ENCODE data around the gene ZSCAN32. TPM values are rescaled to one million over a fixed set of nuclear protein-coding genes. Genes with fewer than 3 reads are reported as not detected.

The ZSCAN32 gene
- total RNA-seq, 1 experiment from 2014 or later: 16.4 TPM

DNA sequence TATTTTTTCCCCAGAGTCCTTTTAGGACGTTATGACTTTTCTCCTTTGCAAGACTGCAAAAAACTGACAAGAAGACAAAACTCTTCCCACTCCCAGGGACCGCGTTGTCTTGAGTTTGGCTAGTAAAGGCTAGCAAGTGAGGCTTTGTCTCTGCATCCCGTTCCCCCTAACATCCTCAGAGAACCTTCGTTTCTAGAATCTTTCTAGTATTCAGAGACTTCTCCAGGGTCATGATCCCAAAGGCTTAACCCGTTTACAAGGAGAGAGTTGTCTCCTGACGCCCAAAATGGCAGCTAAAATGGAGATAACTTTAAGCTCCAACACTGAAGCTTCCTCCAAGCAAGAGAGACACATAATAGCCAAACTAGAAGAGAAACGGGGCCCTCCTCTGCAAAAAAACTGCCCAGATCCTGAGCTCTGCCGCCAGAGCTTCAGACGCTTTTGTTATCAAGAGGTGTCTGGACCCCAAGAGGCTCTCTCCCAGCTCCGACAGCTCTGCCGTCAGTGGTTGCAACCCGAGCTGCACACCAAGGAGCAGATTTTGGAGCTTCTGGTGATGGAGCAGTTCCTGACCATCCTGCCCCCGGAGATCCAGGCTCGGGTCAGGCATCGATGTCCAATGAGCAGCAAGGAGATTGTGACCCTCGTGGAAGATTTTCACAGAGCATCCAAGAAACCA, 1.1 kb upstream of the ZSCAN32 start:
- H3K9me3 ChIP-seq (ENCODE audit: insufficient read depth, low read depth): peaks cover 19% of the 10 kb centered on the region
- H3K4me2 ChIP-seq: peak overlapping the region; percentile 92
- CTCF ChIA-PET: no interaction called here
- POLR2A ChIA-PET (ENCODE audit: unreplicated experiment): interaction anchor here (0.7 kb wide), 1 partner anchor 1696 kb away, joined by 3 read pairs; no protein-coding TSS in a partner anchor
- BruUV-seq (replicated peaks): no TSS peak
- H3K4me3 ChIP-seq: peak overlapping the region; percentile 74
- peaks cover 11% of the 10 kb centered on the region; the same call in 1 of the 2 replicates for H3F3A ChIP-seq (ENCODE audit: insufficient read depth, low read depth)
- peaks cover 23% of the 10 kb centered on the region for H3K79me2 ChIP-seq (ENCODE audit: low read depth)
- peaks cover 12% of the 10 kb centered on the region; the same call in 1 of the 2 replicates for H3K4me1 ChIP-seq (replicated peaks; ENCODE audit: insufficient read depth)
- TF ChIP-seq EZH2 (IDR thresholded peaks at IDR 0.05; ENCODE audit: low read depth): no peak
- no peaks in the 10 kb centered on the region for H3K27me3 ChIP-seq (ENCODE audit: insufficient read depth, low read depth)
- peak in 1 of 2 experiments; percentile 14 for DNase-seq
- H3K9me2 ChIP-seq (ENCODE audit: insufficient read depth): no peaks in the 10 kb centered on the region
- intact Hi-C loops (cut with micrococcal nuclease; ENCODE audit: unreplicated experiment): loop anchor here (2.0 to 5.0 kb wide), 5 partner anchors 55 to 251 kb away; partner anchors contain the start of genes CLUAP1, TIGD7, ZNF263 and ZNF75A
- H2AFZ ChIP-seq: peak overlapping the region; percentile 88
- no peaks in the 10 kb centered on the region for H4K20me1 ChIP-seq (ENCODE audit: insufficient read depth)
- H3K36me3 ChIP-seq (ENCODE audit: low read depth): peaks cover 35% of the 10 kb centered on the region
- H3K27ac ChIP-seq: no peak overlapping the region

GRCh38 chr16:3400446-3400778, 392 bp downstream of the ZSCAN32 start:
- Histone ChIP-seq H3K4me1 (replicated peaks; ENCODE audit: insufficient read depth) (peaks cover 12% of the 10 kb centered on the region; the same call in 1 of the 2 replicates), H2AFZ (peak overlapping the region; percentile 96), H3K27ac (peak overlapping the region; percentile 40; the same call in 1 of the 2 replicates), H3K36me3 (ENCODE audit: low read depth) (peaks cover 32% of the 10 kb centered on the region), H3K9me2 (ENCODE audit: insufficient read depth) (no peaks in the 10 kb centered on the region), H3F3A (ENCODE audit: insufficient read depth, low read depth) (peaks cover 11% of the 10 kb centered on the region; the same call in 1 of the 2 replicates), H3K4me2 (peak overlapping the region; percentile 77), H3K9me3 (ENCODE audit: insufficient read depth, low read depth) (peaks cover 12% of the 10 kb centered on the region), H4K20me1 (ENCODE audit: insufficient read depth) (no peaks in the 10 kb centered on the region), H3K27me3 (ENCODE audit: insufficient read depth, low read depth) (no peaks in the 10 kb centered on the region), H3K4me3 (peak overlapping the region; percentile 74), H3K79me2 (ENCODE audit: low read depth) (peaks cover 23% of the 10 kb centered on the region)
- TSS peak; percentile 50 for BruUV-seq (replicated peaks)
- no peak for DNase-seq
- POLR2A ChIA-PET (ENCODE audit: unreplicated experiment): interaction anchor here (0.5 to 0.6 kb wide), 2 partner anchors 250 to 381 kb away, joined by 3 to 6 read pairs; partner anchors contain the start of gene TNFRSF12A
- intact Hi-C loops (cut with micrococcal nuclease; ENCODE audit: unreplicated experiment): loop anchor here (2.0 to 5.0 kb wide), 5 partner anchors 56 to 250 kb away; partner anchors contain the start of genes CLUAP1, TIGD7, ZNF263 and ZNF75A
- CTCF ChIA-PET: no interaction called here
- TF ChIP-seq EZH2 (IDR thresholded peaks at IDR 0.05; ENCODE audit: low read depth) (no peak), CTCF (conservative IDR thresholded peaks at IDR 0.05) (no peak)

DNA sequence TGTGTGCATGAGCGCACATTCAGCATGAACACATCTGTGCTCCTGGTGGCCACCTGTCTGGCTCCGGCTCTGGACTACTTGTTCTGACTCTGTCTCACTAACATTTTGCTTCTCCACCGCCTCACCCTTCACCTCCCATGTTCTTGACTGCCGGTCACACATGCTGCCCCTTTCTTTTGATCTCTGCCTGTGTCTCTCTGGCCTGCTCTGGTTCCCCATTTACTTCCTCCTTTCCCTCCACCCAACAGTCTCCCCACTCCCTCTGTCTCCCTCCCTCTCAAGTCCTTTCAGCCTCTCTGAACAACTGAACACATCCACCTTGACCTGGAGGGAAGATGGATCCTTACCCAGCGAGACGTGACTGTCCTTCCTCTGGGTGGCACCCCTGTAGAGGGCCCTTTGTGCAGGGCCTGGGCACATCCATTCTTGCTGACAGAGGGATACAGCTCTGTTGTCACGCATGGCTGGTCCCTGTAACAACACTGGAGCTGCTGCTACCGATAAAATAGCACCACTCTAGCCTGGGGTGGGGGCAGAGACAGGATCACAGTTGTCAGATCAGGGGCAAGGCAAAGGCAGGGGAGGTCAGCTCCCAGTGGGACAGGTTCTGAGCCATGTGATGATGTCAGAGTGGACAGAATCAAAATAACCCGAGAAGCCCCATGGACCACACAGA, 11.0 kb downstream of the ZSCAN32 start:
- intact Hi-C loops (cut with micrococcal nuclease; ENCODE audit: unreplicated experiment): no loop called here
- Histone ChIP-seq H3K9me3 (ENCODE audit: insufficient read depth, low read depth) (peaks cover 14% of the 10 kb centered on the region), H3K27ac (no peak overlapping the region), H3K4me2 (no peak overlapping the region), H3K27me3 (ENCODE audit: insufficient read depth, low read depth) (no peaks in the 10 kb centered on the region), H3K9me2 (ENCODE audit: insufficient read depth) (no peaks in the 10 kb centered on the region), H2AFZ (no peak overlapping the region), H3K4me3 (no peak overlapping the region), H3F3A (ENCODE audit: insufficient read depth, low read depth) (no peaks in the 10 kb centered on the region), H4K20me1 (ENCODE audit: insufficient read depth) (no peaks in the 10 kb centered on the region), H3K4me1 (replicated peaks; ENCODE audit: insufficient read depth) (no peaks in the 10 kb centered on the region), H3K36me3 (ENCODE audit: low read depth) (peaks cover 37% of the 10 kb centered on the region), H3K79me2 (ENCODE audit: low read depth) (no peaks in the 10 kb centered on the region)
- ChIA-PET POLR2A (ENCODE audit: unreplicated experiment) (interaction anchor here (0.7 kb wide), 1 partner anchor 740 kb away, joined by 3 read pairs; no protein-coding TSS in a partner anchor), CTCF (no interaction called here)
- TF ChIP-seq EZH2 (IDR thresholded peaks at IDR 0.05; ENCODE audit: low read depth) (no peak), CTCF (conservative IDR thresholded peaks at IDR 0.05) (no peak)
- BruUV-seq (replicated peaks): no TSS peak
- DNase-seq: no peak

All from PC-9 (cell line).